Uterus (tissue), 2 donors: ENCODE results near the gene CST3.

Experiments
- POLR2A ChIP-seq, 2 donors: fragments of 450-650 bp; IDR thresholded peaks; one replicate each; pipeline ENCODE4 v1.6.1; 2016; ENCODE audit warnings: antibody characterized with exemption in 2 of 2, mild to moderate bottlenecking in 1 of 2, moderate library complexity in 1 of 2
- TF ChIP-seq, protein P1 (sequence below), 4 experiments: fragments of 200-600 bp in 2 of 4; fragments of 450-650 bp in 2 of 4; sonication (generic) in 2 of 4; IDR thresholded peaks; one replicate each; pipeline ENCODE4 v1.5.1; 2016 to 2019; ENCODE audit warnings: antibody characterized with exemption in 4 of 4, mild to moderate bottlenecking in 2 of 4, moderate library complexity in 1 of 4

DNA sequence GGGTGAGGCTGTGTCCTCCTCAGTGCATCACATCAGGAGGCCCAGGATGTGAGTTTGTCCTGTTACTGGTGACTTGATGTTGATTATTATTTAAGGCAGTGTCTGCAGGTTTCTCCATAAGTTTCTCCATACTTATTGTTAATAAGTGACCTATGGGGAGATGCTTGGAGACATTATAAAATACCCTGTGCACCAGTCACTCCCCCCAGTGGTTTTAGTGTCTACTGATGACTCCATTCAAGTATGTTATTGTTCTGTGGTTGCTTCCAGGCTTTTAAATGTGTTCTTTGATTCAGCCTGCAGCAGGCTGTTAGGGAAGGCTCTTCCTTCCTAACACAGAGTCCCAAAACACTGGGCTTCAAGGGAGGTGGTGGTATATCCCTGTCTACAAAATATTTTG lies 14.6 kb upstream of the CST3 start:
- no peak for TF ChIP-seq POLR2A (IDR thresholded peaks at IDR 0.05)
- TF ChIP-seq, protein P1, sequence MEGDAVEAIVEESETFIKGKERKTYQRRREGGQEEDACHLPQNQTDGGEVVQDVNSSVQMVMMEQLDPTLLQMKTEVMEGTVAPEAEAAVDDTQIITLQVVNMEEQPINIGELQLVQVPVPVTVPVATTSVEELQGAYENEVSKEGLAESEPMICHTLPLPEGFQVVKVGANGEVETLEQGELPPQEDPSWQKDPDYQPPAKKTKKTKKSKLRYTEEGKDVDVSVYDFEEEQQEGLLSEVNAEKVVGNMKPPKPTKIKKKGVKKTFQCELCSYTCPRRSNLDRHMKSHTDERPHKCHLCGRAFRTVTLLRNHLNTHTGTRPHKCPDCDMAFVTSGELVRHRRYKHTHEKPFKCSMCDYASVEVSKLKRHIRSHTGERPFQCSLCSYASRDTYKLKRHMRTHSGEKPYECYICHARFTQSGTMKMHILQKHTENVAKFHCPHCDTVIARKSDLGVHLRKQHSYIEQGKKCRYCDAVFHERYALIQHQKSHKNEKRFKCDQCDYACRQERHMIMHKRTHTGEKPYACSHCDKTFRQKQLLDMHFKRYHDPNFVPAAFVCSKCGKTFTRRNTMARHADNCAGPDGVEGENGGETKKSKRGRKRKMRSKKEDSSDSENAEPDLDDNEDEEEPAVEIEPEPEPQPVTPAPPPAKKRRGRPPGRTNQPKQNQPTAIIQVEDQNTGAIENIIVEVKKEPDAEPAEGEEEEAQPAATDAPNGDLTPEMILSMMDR (IDR thresholded peaks at IDR 0.05): no peak
